Erythroblast (primary cell): ENCODE data around the gene HMX1.

Experiments used
- GATA1 ChIP-seq: IDR thresholded peaks from 2 replicates; pipeline ENCODE4 v1.6.1; 2011; ENCODE audit warnings: low read depth, mild to moderate bottlenecking, control low read depth, low read length, moderate library complexity
- POLR2A ChIP-seq: IDR thresholded peaks from 2 replicates; pipeline ENCODE4 v1.6.1; 2011; ENCODE audit warnings: mild to moderate bottlenecking, low read length

DNA sequence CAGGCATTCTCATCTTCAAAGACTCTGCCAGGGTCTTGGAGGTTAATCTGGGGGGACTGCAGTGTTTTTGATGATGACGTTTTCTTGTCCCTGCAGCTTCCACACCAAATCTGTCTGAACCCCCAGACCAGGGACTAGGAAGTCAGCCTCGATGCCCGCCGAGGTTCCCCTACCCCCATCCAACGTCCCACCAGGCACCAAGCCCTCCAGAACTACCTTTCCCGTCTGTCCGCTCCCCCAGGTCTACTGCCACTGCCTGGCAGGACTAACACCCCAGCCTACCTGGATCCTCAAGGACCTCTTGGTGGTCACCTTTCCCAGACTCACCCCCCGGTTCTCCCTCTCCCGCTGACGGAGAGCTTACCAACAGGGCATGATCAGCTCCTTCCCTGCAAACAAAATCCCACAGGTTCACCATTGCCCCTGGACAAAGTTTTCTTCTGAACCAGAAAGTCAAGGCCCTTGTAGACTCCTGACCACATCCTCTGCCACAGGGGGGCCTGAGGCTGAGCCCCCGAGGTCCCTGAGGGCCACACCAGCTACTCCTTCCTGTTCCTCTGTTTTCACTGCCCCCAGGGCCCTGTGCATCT lies 40.9 kb downstream of the HMX1 start:
- TF ChIP-seq POLR2A: no peak
- TF ChIP-seq GATA1: no peak
